Prostate gland (tissue), 2 donors: Measurements from ENCODE around the gene RCAN1. TPM values are rescaled to one million over a fixed set of nuclear protein-coding genes. Genes with fewer than 3 reads are reported as not detected.

ENCODE experiments used
- DNase-seq: peaks from one replicate; pipeline ENCODE4 v3.0.0-alpha.2; 2019; ENCODE audit warnings: low spot score
- H3K27ac ChIP-seq, 2 donors: fragments of 200-600 bp; sonication (generic); 2 replicates each; pipeline ENCODE4 v1.5.1; 2017 to 2019
- H3K27me3 ChIP-seq: fragments of 200-600 bp; sonication (generic); replicated peaks from 2 replicates; pipeline ENCODE4 v1.5.1; 2019; ENCODE audit not compliant: insufficient read depth
- H3K36me3 ChIP-seq, 2 donors: fragments of 200-600 bp; sonication (generic); 1 replicate in 1 of 2; 2 replicates in 1 of 2; pipeline versions ENCODE4 v1.5.1 to v1.8.1; 2017 to 2019
- H3K4me1 ChIP-seq: fragments of 200-600 bp; sonication (generic); replicated peaks from 2 replicates; pipeline ENCODE4 v1.5.1; 2019
- H3K4me3 ChIP-seq, 2 donors: fragments of 200-600 bp; sonication (generic); 2 replicates each; pipeline ENCODE4 v1.5.1; 2017 to 2019
- H3K9me3 ChIP-seq: fragments of 200-600 bp; sonication (generic); 2 replicates; pipeline ENCODE4 v1.5.1; 2017
- CTCF ChIP-seq, 4 experiments: fragments of 200-600 bp in 2 of 4; fragments of 450-650 bp in 2 of 4; sonication (generic) in 2 of 4; IDR thresholded peaks; 1 replicate in 3 of 4; 2 replicates in 1 of 4; pipeline ENCODE4 v1.5.1; 2016 to 2019; ENCODE audit warnings: antibody characterized with exemption in 4 of 4, mild to moderate bottlenecking in 2 of 4, moderate library complexity in 2 of 4
- POLR2A ChIP-seq: fragments of 450-650 bp; IDR thresholded peaks from one replicate; pipeline ENCODE4 v1.6.1; 2016; ENCODE audit warnings: antibody characterized with exemption, mild to moderate bottlenecking
- POLR2AphosphoS5 ChIP-seq: sonication (generic); formaldehyde crosslinking; IDR thresholded peaks from one replicate; pipeline ENCODE4 v1.6.1; 2017; ENCODE audit warnings: antibody characterized with exemption
- WGBS: methylation state at CpG from one replicate; pipeline ENCODE4 v1.1.5; 2018; 5-methylcytosine and 5-hydroxymethylcytosine counted together
- intact Hi-C: fragments of 100-400 bp; cut with DNase I; formaldehyde crosslinking; loops from one replicate; pipeline ENCODE4 v1.14.2; 2022
- total RNA-seq, 2 donors: library from RNA; depleted of rRNA; stranded (reverse); fragments of >200 nt; gene quantifications; one replicate each; pipeline ENCODE4 v1.1.0, GENCODE V29; 2016

RCAN1 gene
- total RNA-seq, 2 donors from 2014 or later, result 12.0 to 14.1 TPM

GRCh38 chr21:34649400-34649799, 34.5 kb upstream of the RCAN1 start:
- H3K27me3 ChIP-seq, result no peaks in the 10 kb centered on the region
- no peaks in the 10 kb centered on the region for H3K4me1 ChIP-seq
- TF ChIP-seq POLR2AphosphoS5 (no peak), POLR2A (no peak), CTCF (IDR thresholded peaks at IDR 0.05) (no peak)
- no peak overlapping the region for H3K27ac ChIP-seq
- H3K36me3 ChIP-seq, result no peaks in the 10 kb centered on the region
- DNase-seq, result no peak
- intact Hi-C loops, result no loop called here
- H3K4me3 ChIP-seq, result no peak overlapping the region
- 83% methylated on average over 3 of the region's 3 CpGs for WGBS
- no peaks in the 10 kb centered on the region for H3K9me3 ChIP-seq

GRCh38 chr21:34648739-34649297, 33.9 kb upstream of the RCAN1 start:
- no peak for TF ChIP-seq CTCF (IDR thresholded peaks at IDR 0.05)
- TF ChIP-seq POLR2A, result no peak
- no peak for TF ChIP-seq POLR2AphosphoS5
- H3K27ac ChIP-seq, result no peak overlapping the region
- H3K9me3 ChIP-seq, result no peaks in the 10 kb centered on the region
- H3K27me3 ChIP-seq, result no peaks in the 10 kb centered on the region
- intact Hi-C loops, result no loop called here
- no peak overlapping the region for H3K4me3 ChIP-seq
- DNase-seq, result no peak
- H3K36me3 ChIP-seq, result no peaks in the 10 kb centered on the region
- H3K4me1 ChIP-seq, result no peaks in the 10 kb centered on the region
- 58% methylated on average over 6 of the region's 6 CpGs for WGBS

- DNase-seq, result no peak
- Histone ChIP-seq H3K4me1 (no peaks in the 10 kb centered on the region), H3K9me3 (no peaks in the 10 kb centered on the region), H3K27ac (no peak overlapping the region), H3K27me3 (no peaks in the 10 kb centered on the region), H3K4me3 (no peak overlapping the region), H3K36me3 (no peaks in the 10 kb centered on the region)
- TF ChIP-seq POLR2A, result no peak
- TF ChIP-seq CTCF (IDR thresholded peaks at IDR 0.05), result no peak
- no peak for TF ChIP-seq POLR2AphosphoS5
- 37% methylated on average over 6 of the region's 6 CpGs for WGBS
- intact Hi-C loops, result no loop called here
These were observed 32.6 kb upstream of the RCAN1 start for GRCh38 chr21:34647555-34647954.

GRCh38 chr21:34644825-34645224, 29.9 kb upstream of the RCAN1 start:
- H3K27me3 ChIP-seq, result no peaks in the 10 kb centered on the region
- H3K36me3 ChIP-seq, result no peaks in the 10 kb centered on the region
- WGBS, result 50% methylated on average over 4 of the region's 4 CpGs
- intact Hi-C loops, result no loop called here
- no peak overlapping the region for H3K4me3 ChIP-seq
- H3K9me3 ChIP-seq, result no peaks in the 10 kb centered on the region
- no peak for DNase-seq
- no peak overlapping the region for H3K27ac ChIP-seq
- TF ChIP-seq CTCF (IDR thresholded peaks at IDR 0.05) (no peak), POLR2AphosphoS5 (no peak), POLR2A (no peak)
- H3K4me1 ChIP-seq, result no peaks in the 10 kb centered on the region

GRCh38 chr21:34642211-34643075, 27.5 kb upstream of the RCAN1 start:
- H3K4me3 ChIP-seq, result no peak overlapping the region
- intact Hi-C loops, result no loop called here
- no peaks in the 10 kb centered on the region for H3K27me3 ChIP-seq
- WGBS, result 91% methylated on average over 7 of the region's 7 CpGs
- no peaks in the 10 kb centered on the region for H3K4me1 ChIP-seq
- no peak for TF ChIP-seq POLR2A
- TF ChIP-seq POLR2AphosphoS5, result no peak
- no peak for TF ChIP-seq CTCF (IDR thresholded peaks at IDR 0.05)
- H3K9me3 ChIP-seq, result no peaks in the 10 kb centered on the region
- H3K36me3 ChIP-seq, result no peaks in the 10 kb centered on the region
- DNase-seq, result no peak
- H3K27ac ChIP-seq, result no peak overlapping the region
